ENCODE results near the gene PAK1.

DNA sequence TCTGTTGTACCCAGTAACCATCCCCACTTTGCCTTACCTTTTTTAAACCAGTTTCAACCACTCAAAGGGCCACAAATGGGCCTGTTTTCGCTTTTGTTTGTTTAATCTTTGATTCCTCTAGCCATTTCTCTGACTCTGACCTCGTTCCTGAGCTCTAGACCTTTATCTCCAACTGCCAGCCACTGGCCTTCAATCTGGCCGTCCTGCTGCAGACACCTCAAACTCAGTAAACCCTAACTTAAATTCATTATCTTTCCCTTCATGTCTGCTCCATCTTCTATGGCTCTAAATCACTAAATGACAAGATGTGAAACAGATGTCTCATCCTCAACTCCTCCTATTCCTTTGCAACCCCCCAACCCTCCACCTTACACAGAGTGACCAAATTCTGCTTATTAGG lies 171.1 kb downstream of the PAK1 start:
- TF ChIP-seq RAD21 (IDR thresholded peaks at IDR 0.05; ENCODE audit: low read depth) = no peak
- TF ChIP-seq FOXM1 (IDR thresholded peaks at IDR 0.05; ENCODE audit: borderline replicate concordance, low read depth) = no peak
- TF ChIP-seq EP300 (IDR thresholded peaks at IDR 0.05; ENCODE audit: borderline replicate concordance) = no peak
- TF ChIP-seq, protein P1, sequence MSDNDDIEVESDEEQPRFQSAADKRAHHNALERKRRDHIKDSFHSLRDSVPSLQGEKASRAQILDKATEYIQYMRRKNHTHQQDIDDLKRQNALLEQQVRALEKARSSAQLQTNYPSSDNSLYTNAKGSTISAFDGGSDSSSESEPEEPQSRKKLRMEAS (IDR thresholded peaks at IDR 0.05) = no peak
- no peak for TF ChIP-seq ZBTB7A (IDR thresholded peaks at IDR 0.05; ENCODE audit: low read depth)
- TF ChIP-seq, protein P2, sequence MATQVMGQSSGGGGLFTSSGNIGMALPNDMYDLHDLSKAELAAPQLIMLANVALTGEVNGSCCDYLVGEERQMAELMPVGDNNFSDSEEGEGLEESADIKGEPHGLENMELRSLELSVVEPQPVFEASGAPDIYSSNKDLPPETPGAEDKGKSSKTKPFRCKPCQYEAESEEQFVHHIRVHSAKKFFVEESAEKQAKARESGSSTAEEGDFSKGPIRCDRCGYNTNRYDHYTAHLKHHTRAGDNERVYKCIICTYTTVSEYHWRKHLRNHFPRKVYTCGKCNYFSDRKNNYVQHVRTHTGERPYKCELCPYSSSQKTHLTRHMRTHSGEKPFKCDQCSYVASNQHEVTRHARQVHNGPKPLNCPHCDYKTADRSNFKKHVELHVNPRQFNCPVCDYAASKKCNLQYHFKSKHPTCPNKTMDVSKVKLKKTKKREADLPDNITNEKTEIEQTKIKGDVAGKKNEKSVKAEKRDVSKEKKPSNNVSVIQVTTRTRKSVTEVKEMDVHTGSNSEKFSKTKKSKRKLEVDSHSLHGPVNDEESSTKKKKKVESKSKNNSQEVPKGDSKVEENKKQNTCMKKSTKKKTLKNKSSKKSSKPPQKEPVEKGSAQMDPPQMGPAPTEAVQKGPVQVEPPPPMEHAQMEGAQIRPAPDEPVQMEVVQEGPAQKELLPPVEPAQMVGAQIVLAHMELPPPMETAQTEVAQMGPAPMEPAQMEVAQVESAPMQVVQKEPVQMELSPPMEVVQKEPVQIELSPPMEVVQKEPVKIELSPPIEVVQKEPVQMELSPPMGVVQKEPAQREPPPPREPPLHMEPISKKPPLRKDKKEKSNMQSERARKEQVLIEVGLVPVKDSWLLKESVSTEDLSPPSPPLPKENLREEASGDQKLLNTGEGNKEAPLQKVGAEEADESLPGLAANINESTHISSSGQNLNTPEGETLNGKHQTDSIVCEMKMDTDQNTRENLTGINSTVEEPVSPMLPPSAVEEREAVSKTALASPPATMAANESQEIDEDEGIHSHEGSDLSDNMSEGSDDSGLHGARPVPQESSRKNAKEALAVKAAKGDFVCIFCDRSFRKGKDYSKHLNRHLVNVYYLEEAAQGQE (IDR thresholded peaks at IDR 0.05; ENCODE audit: low read depth) = no peak
- TF ChIP-seq EGR1 (IDR thresholded peaks at IDR 0.05) = no peak
